HG03571 (cell line): Measurements from ENCODE around the gene RPS18.
"Not testable (repeated sequence)": the region's sequence is repeated elsewhere in the genome, so short reads cannot be mapped to it uniquely, and the experiment has no call there.

Experiments
- ATAC-seq: cut with Tn5 transposase; IDR thresholded peaks from one replicate; pipeline ENCODE4 v1.9.1; 2021; ENCODE audit not compliant: unreplicated experiment

The RPS18 gene

GRCh38 chr6:33272275-33273128 lies 627 bp downstream of the RPS18 start:
- ATAC-seq: peak; percentile 6

GRCh38 chr6:33273129-33273923 lies 1.5 kb downstream of the RPS18 start:
- ATAC-seq: no peak

- ATAC-seq: no peak
These were observed 2.3 kb downstream of the RPS18 start for GRCh38 chr6:33273924-33274902.

GRCh38 chr6:33275795-33276580 lies 4.1 kb downstream of the RPS18 start:
- not testable (repeated sequence) for ATAC-seq

GRCh38 chr6:33276581-33276863 lies 4.6 kb downstream of the RPS18 start:
- no peak for ATAC-seq

GRCh38 chr6:33276864-33277662 lies 5.2 kb downstream of the RPS18 start, which contains the start of gene B3GALT4:
TSS of gene B3GALT4 (plus strand) at chr6:33277123. CDS start at chr6:33277420, 297 bp downstream.
- peak; percentile 45 for ATAC-seq

- no peak for ATAC-seq
These were observed 6.0 kb downstream of the RPS18 start for GRCh38 chr6:33277663-33278391.

- no peak for ATAC-seq
These were observed 6.5 kb downstream of the RPS18 start for GRCh38 chr6:33278392-33278741.

- ATAC-seq: no peak
These were observed 6.9 kb downstream of the RPS18 start for GRCh38 chr6:33278810-33279209.

GRCh38 chr6:33279257-33279695 lies 7.4 kb downstream of the RPS18 start:
- ATAC-seq: no peak

GRCh38 chr6:33279971-33280511 lies 8.2 kb downstream of the RPS18 start:
- no peak for ATAC-seq

- ATAC-seq: no peak
These were observed 8.7 kb downstream of the RPS18 start for GRCh38 chr6:33280539-33280938.

GRCh38 chr6:33285214-33285613 lies 13.3 kb downstream of the RPS18 start:
- ATAC-seq: not testable (repeated sequence)

GRCh38 chr6:33286946-33287914 lies 15.4 kb downstream of the RPS18 start:
- ATAC-seq: no peak

GRCh38 chr6:33288141-33288920 lies 16.5 kb downstream of the RPS18 start:
- no peak for ATAC-seq

- peak; percentile 67 for ATAC-seq
These were observed 17.3 kb downstream of the RPS18 start, which contains the start of the genes PFDN6 and WDR46 for GRCh38 chr6:33288921-33289783. TSS of gene PFDN6 (plus strand) at chr6:33289601. CDS start at chr6:33289857, 256 bp downstream. TSS of gene WDR46 (minus strand) at chr6:33289239. CDS start at chr6:33289170, 69 bp downstream.
